ENCODE data around the gene SLC25A22. TPM values are rescaled to one million over a fixed set of nuclear protein-coding genes. Genes with fewer than 3 reads are reported as not detected.
A peak's percentile ranks its signal among the peaks of the same experiment; 100 is the strongest.

SLC25A22 gene
- total and polyA plus RNA-seq, 9 donors = 0.42 to 23.3 (median 15.5) TPM

GRCh38 chr11:799641-800316, 1.7 kb upstream of the SLC25A22 start:
- TF ChIP-seq POLR2A (IDR thresholded peaks at IDR 0.05) = no peak
- WGBS, 3 donors = 88 to 91% (median 90%) methylated on average over 31 to 32 of the region's 32 CpGs
- Histone ChIP-seq H3K27ac (no peak overlapping the region), H3K27me3 (no peaks in the 10 kb centered on the region), H3K9me3 (no peaks in the 10 kb centered on the region), H3K4me1 (ENCODE audit: insufficient read depth) (peaks cover 20% of the 10 kb centered on the region), H3K4me3 (no peak overlapping the region), H3K36me3 (no peaks in the 10 kb centered on the region)
- intact Hi-C loops (cut with DNase I) = no loop called here
- DNase-seq = no peak

DNA sequence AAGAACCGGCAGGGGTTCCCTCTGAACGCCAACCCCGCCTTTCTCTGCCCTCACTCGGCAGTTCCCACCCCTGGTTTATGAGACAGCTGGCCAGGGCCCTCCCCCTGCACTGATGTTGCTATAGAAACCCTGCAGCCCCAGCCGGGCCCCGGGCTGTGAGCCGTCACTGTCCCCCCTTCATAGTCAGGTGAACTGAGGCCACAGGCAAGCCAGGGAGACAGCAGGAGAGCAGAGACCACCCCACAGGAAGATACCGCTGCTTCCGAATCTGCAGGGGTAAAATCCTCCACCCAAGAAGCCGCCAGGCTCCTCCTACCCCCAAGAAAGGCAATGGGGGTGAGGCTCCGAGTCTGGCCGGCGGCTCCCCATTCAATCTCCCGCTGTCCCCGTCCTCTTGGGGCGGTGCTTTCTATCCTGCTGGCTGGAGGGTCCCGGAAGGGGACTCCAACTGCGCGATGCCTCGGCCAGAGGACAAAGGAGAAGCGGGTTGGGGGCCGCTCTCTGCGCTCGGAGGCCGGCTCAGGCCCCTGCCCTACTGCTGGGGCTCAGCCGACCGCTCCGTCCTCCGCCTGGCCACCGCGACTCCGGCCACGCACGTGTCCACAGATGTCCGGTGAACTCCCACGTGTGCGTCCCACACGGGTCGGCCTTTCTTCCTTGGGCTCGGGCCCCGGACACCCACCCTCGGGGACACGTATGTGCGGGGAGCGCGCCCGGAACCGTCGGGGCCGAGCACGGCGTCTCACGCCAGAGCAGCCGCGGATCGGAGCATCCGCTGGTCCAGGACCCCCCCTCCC, 587 bp downstream of the SLC25A22 start:
- TF ChIP-seq, protein P1, sequence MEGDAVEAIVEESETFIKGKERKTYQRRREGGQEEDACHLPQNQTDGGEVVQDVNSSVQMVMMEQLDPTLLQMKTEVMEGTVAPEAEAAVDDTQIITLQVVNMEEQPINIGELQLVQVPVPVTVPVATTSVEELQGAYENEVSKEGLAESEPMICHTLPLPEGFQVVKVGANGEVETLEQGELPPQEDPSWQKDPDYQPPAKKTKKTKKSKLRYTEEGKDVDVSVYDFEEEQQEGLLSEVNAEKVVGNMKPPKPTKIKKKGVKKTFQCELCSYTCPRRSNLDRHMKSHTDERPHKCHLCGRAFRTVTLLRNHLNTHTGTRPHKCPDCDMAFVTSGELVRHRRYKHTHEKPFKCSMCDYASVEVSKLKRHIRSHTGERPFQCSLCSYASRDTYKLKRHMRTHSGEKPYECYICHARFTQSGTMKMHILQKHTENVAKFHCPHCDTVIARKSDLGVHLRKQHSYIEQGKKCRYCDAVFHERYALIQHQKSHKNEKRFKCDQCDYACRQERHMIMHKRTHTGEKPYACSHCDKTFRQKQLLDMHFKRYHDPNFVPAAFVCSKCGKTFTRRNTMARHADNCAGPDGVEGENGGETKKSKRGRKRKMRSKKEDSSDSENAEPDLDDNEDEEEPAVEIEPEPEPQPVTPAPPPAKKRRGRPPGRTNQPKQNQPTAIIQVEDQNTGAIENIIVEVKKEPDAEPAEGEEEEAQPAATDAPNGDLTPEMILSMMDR (IDR thresholded peaks at IDR 0.05) = no peak
- TF ChIP-seq POLR2A (IDR thresholded peaks at IDR 0.05) (no peak), EP300 (IDR thresholded peaks at IDR 0.05) (no peak)
- H3K4me1 ChIP-seq (ENCODE audit: insufficient read depth) = peaks cover 13% of the 10 kb centered on the region
- no peaks in the 10 kb centered on the region for H3K27me3 ChIP-seq
- 0 to 1% (median 0%) methylated on average over 17 to 57 of the region's 57 CpGs for WGBS, 3 donors
- H3K4me3 ChIP-seq = peak overlapping the region; percentile 71
- H3K9me3 ChIP-seq = no peaks in the 10 kb centered on the region
- peak; percentile 78 to 85 (median 81) for DNase-seq
- H3K36me3 ChIP-seq = no peaks in the 10 kb centered on the region
- intact Hi-C loops (cut with DNase I) = no loop called here
- peak overlapping the region; percentile 34 to 73 for H3K27ac ChIP-seq

- intact Hi-C loops (cut with DNase I) = no loop called here
- Histone ChIP-seq H3K9me3 (no peaks in the 10 kb centered on the region), H3K36me3 (no peaks in the 10 kb centered on the region), H3K27ac (peak overlapping the region; percentile 73), H3K4me3 (peak overlapping the region; percentile 71), H3K4me1 (ENCODE audit: insufficient read depth) (peaks cover 13% of the 10 kb centered on the region), H3K27me3 (no peaks in the 10 kb centered on the region)
- peak in 1 of 5 donors; percentile 49 for DNase-seq
- WGBS, 3 donors = 4 to 8% (median 6%) methylated on average over 18 of the region's 18 CpGs
- TF ChIP-seq EP300 (IDR thresholded peaks at IDR 0.05) (no peak), POLR2A (IDR thresholded peaks at IDR 0.05) (peak; percentile 37)
- TF ChIP-seq, protein P1 (IDR thresholded peaks at IDR 0.05) = no peak
These were observed 1.4 kb downstream of the SLC25A22 start for GRCh38 chr11:796565-797295.

DNA sequence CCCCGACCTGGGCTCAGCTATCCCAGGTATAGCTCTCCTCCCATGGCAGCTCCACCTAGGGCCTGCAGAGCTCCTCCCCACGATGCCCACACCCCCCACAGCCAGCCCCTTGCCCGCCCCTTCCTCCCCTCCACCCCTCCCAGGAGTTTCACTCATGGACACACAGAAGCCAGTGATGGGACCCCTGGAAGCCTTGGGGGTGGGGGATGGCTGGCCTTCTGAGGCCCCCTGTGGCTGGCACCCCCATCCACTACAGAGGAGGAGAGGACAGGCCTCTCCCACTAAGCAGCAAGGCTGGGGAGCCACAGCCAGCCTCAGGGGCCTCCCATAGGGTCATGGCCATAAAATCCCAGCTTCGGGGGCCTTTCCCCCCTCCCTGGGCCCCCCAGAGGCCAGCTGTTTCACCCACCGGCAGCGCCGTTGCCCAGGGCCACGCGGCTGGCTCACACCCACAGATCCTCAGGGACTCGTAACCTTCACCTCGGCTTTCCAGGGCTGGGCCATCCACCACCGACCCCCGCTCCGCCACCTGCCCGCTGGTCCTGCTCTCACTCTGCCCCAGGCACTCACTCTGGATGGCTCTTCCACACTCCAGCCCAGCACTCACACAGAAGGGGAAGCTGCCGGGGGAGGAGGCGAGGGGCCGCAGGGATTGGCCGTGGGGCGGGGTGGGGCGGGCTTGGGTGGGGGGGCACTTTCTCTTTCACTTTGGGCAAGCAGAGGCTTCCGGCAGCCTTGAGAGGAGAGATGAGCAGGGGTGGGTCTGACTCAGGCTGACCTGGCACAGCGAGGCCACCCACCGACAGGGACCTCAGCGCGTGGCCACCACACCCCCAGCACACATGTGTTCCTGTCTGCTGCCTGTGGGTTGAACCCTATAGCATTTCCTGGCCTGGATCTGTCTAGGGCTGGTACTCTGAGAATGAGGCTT, 2.2 kb downstream of the SLC25A22 start:
- Histone ChIP-seq H3K4me3 (peak overlapping the region; percentile 71), H3K36me3 (no peaks in the 10 kb centered on the region), H3K27me3 (no peaks in the 10 kb centered on the region), H3K27ac (peak overlapping the region; percentile 73), H3K9me3 (no peaks in the 10 kb centered on the region), H3K4me1 (ENCODE audit: insufficient read depth) (peaks cover 13% of the 10 kb centered on the region)
- intact Hi-C loops (cut with DNase I) = no loop called here
- DNase-seq = peak; percentile 80 to 83 (median 80)
- TF ChIP-seq, protein P1 (IDR thresholded peaks at IDR 0.05) = no peak
- TF ChIP-seq POLR2A (IDR thresholded peaks at IDR 0.05) (no peak), EP300 (IDR thresholded peaks at IDR 0.05) (no peak)
- WGBS, 3 donors = 1 to 3% (median 1%) methylated on average over 14 to 26 of the region's 26 CpGs
